K562 (cell line): ENCODE results near the gene PHETA2. TPM values are rescaled to one million over a fixed set of nuclear protein-coding genes. Genes with fewer than 3 reads are reported as not detected.
"Not testable (repeated sequence)": the region's sequence is repeated elsewhere in the genome, so short reads cannot be mapped to it uniquely, and the experiment has no call there.

Experiments
- ATAC-seq: fragments of 200-7000 bp; cut with Tn5 transposase; 3 replicates; pipeline ENCODE4 v1.9.1; 2020; ENCODE audit warnings: moderate library complexity
- BruUV-seq: library from RNA; stranded (reverse); fragments of 400-500 nt; replicated peaks from 2 replicates; lab custom pipeline; 2021; lab: Mats Ljungman, UMichigan
- CTCF ChIA-PET: fragments of 300-600 bp; formaldehyde crosslinking; extraction: SDS; loops from one replicate; lab custom pipeline; 2021; ENCODE audit warnings: low intra/inter-chr PET ratio; lab: Yijun Ruan, JAX
- POLR2A ChIA-PET: fragments of 300-600, 350-650 bp; sonication (Branson Sonifier 250); formaldehyde crosslinking; extraction: SDS; loops from one replicate; lab custom pipeline; 2021; ENCODE audit warnings: antibody characterized with exemption, inconsistent platforms; lab: Yijun Ruan, JAX
- DNase-seq, 4 experiments: peaks; one replicate each; pipeline versions ENCODE4 v3.0.0 to v3.0.0-alpha.2; 2011 to 2018; ENCODE audit warnings: low spot score in 3 of 4, mixed read lengths in 3 of 4; ENCODE audit errors: extremely low read depth in 1 of 4
- FAIRE-seq: peaks from 2 replicates; lab custom pipeline; 2011; peaks lifted over from hg19 to GRCh38; lab: Jason Lieb, UNC
- H2AFZ ChIP-seq: 2 replicates; pipeline ENCODE4 v1.6.0; 2011; ENCODE audit warnings: low read depth, low read length, control low read depth, inconsistent platforms
- H3K27ac ChIP-seq: fragments of 200-600 bp; 3 replicates; pipeline ENCODE4 v1.8.0; 2011; ENCODE audit warnings: low read depth, mild to moderate bottlenecking, control low read depth, inconsistent platforms, low read length, moderate library complexity, mixed read lengths; ENCODE audit errors: extremely low read depth
- H3K27me3 ChIP-seq, 2 experiments: fragments of 300-600 bp in 1 of 2; 2 replicates in 1 of 2; 3 replicates in 1 of 2; pipeline versions ENCODE4 v1.6.0 to v1.8.0; 2011; ENCODE audit warnings: inconsistent platforms in 2 of 2, low read length in 2 of 2, mild to moderate bottlenecking in 1 of 2, mixed read lengths in 1 of 2, moderate library complexity in 1 of 2; ENCODE audit not compliant: control insufficient read depth in 2 of 2, insufficient read depth in 2 of 2
- H3K36me3 ChIP-seq: fragments of 300-600 bp; 3 replicates; pipeline ENCODE4 v1.8.0; 2011; ENCODE audit warnings: mild to moderate bottlenecking, low read length, inconsistent platforms; ENCODE audit not compliant: control insufficient read depth, insufficient read depth
- H3K4me1 ChIP-seq, 2 experiments: fragments of 200-600 bp in 1 of 2; replicated peaks in 1 of 2; 2 replicates in 1 of 2; 3 replicates in 1 of 2; pipeline versions ENCODE4 v1.5.1 to v1.8.0; 2011; ENCODE audit warnings: inconsistent platforms in 2 of 2, low read length in 2 of 2, mild to moderate bottlenecking in 1 of 2, mixed read lengths in 1 of 2, moderate library complexity in 1 of 2; ENCODE audit not compliant: control insufficient read depth in 2 of 2, insufficient read depth in 2 of 2
- H3K4me2 ChIP-seq: 2 replicates; pipeline ENCODE4 v1.6.1; 2011; ENCODE audit warnings: low read length, control low read depth, inconsistent platforms, mixed read lengths; ENCODE audit not compliant: insufficient read depth
- H3K4me3 ChIP-seq: fragments of 200-600 bp; sonication (generic), shearing (Covaris generic); 2 replicates; pipeline ENCODE4 v1.5.1; 2016; ENCODE audit warnings: control low read depth, inconsistent platforms
- H3K79me2 ChIP-seq: fragments of 200-600 bp; 3 replicates; pipeline ENCODE4 v1.8.0; 2011; ENCODE audit warnings: low read length, inconsistent platforms; ENCODE audit not compliant: control insufficient read depth, insufficient read depth
- H3K9ac ChIP-seq, 2 experiments: 2 replicates each; pipeline versions ENCODE4 v1.6.0 to v1.6.1; 2011; ENCODE audit warnings: low read depth in 2 of 2, low read length in 2 of 2, control low read depth in 1 of 2, inconsistent platforms in 1 of 2, mild to moderate bottlenecking in 1 of 2, mixed read lengths in 1 of 2; ENCODE audit not compliant: insufficient read depth in 1 of 2
- H3K9me1 ChIP-seq: one replicate; pipeline ENCODE4 v1.6.0; 2011; ENCODE audit warnings: inconsistent platforms, mild to moderate bottlenecking, low read length, moderate library complexity; ENCODE audit not compliant: control insufficient read depth, insufficient read depth
- H3K9me3 ChIP-seq: replicated peaks from 2 replicates; pipeline ENCODE4 v1.5.1; 2011; ENCODE audit warnings: low read depth, low read length, inconsistent platforms; ENCODE audit not compliant: control insufficient read depth, insufficient read depth
- H4K20me1 ChIP-seq: replicated peaks from 2 replicates; pipeline ENCODE4 v1.6.1; 2011; ENCODE audit warnings: low read length, inconsistent platforms, mixed read lengths; ENCODE audit not compliant: control insufficient read depth, insufficient read depth
- C11orf30 ChIP-seq: fragments of 450-650 bp; IDR thresholded peaks from 2 replicates; pipeline ENCODE4 v1.6.1; 2016; ENCODE audit warnings: low read depth, mild to moderate bottlenecking
- CBX1 ChIP-seq: sonication (generic); IDR thresholded peaks from 2 replicates; pipeline ENCODE4 v1.6.1; 2016; ENCODE audit warnings: antibody characterized with exemption, low read depth, mild to moderate bottlenecking
- CBX3 ChIP-seq, 2 experiments: IDR thresholded peaks; 1 replicate in 1 of 2; 2 replicates in 1 of 2; pipeline ENCODE4 v1.6.1; 2012; ENCODE audit warnings: inconsistent platforms in 2 of 2, low read length in 2 of 2, borderline replicate concordance in 1 of 2, control low read depth in 1 of 2
- CBX5 ChIP-seq: IDR thresholded peaks from 2 replicates; pipeline ENCODE4 v1.6.1; 2014; ENCODE audit warnings: low read depth, borderline replicate concordance
- RFX1 ChIP-seq: fragments of 450-650 bp; IDR thresholded peaks from 2 replicates; pipeline ENCODE4 v1.6.1; 2016; ENCODE audit warnings: mild to moderate bottlenecking, moderate library complexity
- TRIM28 ChIP-seq: fragments of 450-650 bp; IDR thresholded peaks from 2 replicates; pipeline ENCODE4 v1.6.1; 2017
- ZNF280A ChIP-seq: fragments of 450-650 bp; IDR thresholded peaks from 2 replicates; pipeline ENCODE4 v1.6.1; 2018; ENCODE audit warnings: mild to moderate bottlenecking, low read depth; ENCODE audit not compliant: partially characterized antibody
- ZNF561 ChIP-seq: fragments of 450-650 bp; formaldehyde crosslinking; conservative IDR thresholded peaks from 2 replicates; pipeline ENCODE4 v1.4.0; 2020; ENCODE audit warnings: mild to moderate bottlenecking, moderate library complexity
- WGBS: fragments of 100-300 bp; shearing (Covaris generic); methylation state at CpG from one replicate; pipeline ENCODE4 v1.1.6; 2016; ENCODE audit warnings: low coverage, mixed read lengths; ENCODE audit not compliant: insufficient coverage; ENCODE audit errors: missing lambda C conversion rate; 5-methylcytosine and 5-hydroxymethylcytosine counted together
- in situ Hi-C: fragments of 300-500 bp; cut with MboI; formaldehyde crosslinking; loops from 4 replicates; pipeline ENCODE4 v1.15.0; 2018; ENCODE audit warnings: inconsistent platforms, mixed read lengths
- intact Hi-C: fragments of 100-400 bp; cut with micrococcal nuclease; formaldehyde crosslinking; loops from 2 replicates; pipeline ENCODE4 v1.14.2; 2022
- polyA plus RNA-seq, 8 experiments: library from polyadenylated mRNA; depleted of rRNA in 4 of 8; stranded (reverse) in 5 of 8; unstranded in 3 of 8; fragments of >200 nt; fragmentation: Nextera tagmentation in 2 of 8; fragmentation: Illumina TruSeq in 1 of 8; extraction: Ambion mirVana in 2 of 8; extraction: Trizol in 1 of 8; gene quantifications; 2 replicates each; pipeline versions ENCODE4 v1.2.1 to v1.2.3, GENCODE V29; 2011 to 2014; ENCODE audit warnings: inconsistent platforms in 1 of 8, missing spikeins in 1 of 8
- total RNA-seq, 7 experiments: library from RNA; depleted of rRNA in 6 of 7; stranded (reverse); fragments of >200 nt in 6 of 7; fragmentation: Illumina TruSeq in 2 of 7; extraction: Trizol in 2 of 7; gene quantifications; 2 replicates each; pipeline versions ENCODE4 v1.2.1 to v1.2.3, GENCODE V29; 2011 to 2021; ENCODE audit warnings: low replicate concordance in 1 of 7
- TF ChIP-seq, protein P1 (sequence below), 3 experiments: IDR thresholded peaks in 2 of 3; conservative IDR thresholded peaks in 1 of 3; 2 replicates each; pipeline ENCODE4 v1.5.1; 2011 to 2012; ENCODE audit warnings: low read length in 3 of 3, mild to moderate bottlenecking in 3 of 3, control low read depth in 2 of 3, improper control_type of control experiment in 1 of 3, inconsistent platforms in 1 of 3, low read depth in 1 of 3, mixed read lengths in 1 of 3, moderate library complexity in 1 of 3; ENCODE audit not compliant: insufficient read depth in 2 of 3

The PHETA2 gene
- total and polyA plus RNA-seq, 9 of the 15 experiments (the other 6 are each of a cell fraction or from before 2014, with no cell fraction given) = 0.07 to 0.22 (median 0.08) TPM; not detected in 5

DNA sequence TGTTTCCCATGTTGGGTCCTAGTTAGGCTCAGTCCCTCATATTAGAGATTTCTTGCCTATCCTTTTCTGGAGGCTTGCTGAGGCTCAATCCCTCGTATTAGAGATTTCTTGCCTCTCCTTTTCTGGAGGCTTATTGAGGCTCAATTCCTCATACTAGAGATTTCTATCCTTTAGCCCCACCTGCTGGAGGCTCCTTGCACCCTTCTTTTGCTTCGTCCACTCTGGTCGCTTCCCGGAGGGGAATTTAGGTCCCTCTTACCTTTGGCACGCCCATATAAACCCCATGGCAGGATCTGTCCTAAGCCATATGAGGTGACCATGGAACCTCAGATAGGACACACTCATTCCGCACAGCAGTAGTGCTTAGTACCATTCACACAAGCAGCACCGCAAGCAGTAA is 40.7 kb downstream of the PHETA2 start:
- TF ChIP-seq, protein P1, sequence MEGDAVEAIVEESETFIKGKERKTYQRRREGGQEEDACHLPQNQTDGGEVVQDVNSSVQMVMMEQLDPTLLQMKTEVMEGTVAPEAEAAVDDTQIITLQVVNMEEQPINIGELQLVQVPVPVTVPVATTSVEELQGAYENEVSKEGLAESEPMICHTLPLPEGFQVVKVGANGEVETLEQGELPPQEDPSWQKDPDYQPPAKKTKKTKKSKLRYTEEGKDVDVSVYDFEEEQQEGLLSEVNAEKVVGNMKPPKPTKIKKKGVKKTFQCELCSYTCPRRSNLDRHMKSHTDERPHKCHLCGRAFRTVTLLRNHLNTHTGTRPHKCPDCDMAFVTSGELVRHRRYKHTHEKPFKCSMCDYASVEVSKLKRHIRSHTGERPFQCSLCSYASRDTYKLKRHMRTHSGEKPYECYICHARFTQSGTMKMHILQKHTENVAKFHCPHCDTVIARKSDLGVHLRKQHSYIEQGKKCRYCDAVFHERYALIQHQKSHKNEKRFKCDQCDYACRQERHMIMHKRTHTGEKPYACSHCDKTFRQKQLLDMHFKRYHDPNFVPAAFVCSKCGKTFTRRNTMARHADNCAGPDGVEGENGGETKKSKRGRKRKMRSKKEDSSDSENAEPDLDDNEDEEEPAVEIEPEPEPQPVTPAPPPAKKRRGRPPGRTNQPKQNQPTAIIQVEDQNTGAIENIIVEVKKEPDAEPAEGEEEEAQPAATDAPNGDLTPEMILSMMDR (IDR thresholded peaks at IDR 0.05 in 2 of 3, conservative IDR thresholded peaks at IDR 0.05 in 1 of 3; ENCODE audit: insufficient read depth in 2 of 3, low read depth in 1 of 3, low read length in 3 of 3) = peak; percentile 16 to 35 (median 32); a peak in 4 of 6 replicates
- TF ChIP-seq C11orf30 = no peak
- Histone ChIP-seq H4K20me1 (no peaks in the 10 kb centered on the region), H3K9me3 (peaks cover 8% of the 10 kb centered on the region), H3K9me1 (no peaks in the 10 kb centered on the region), H3K27me3 (no peaks in the 10 kb centered on the region), H3K4me1 (peaks cover 0 to 4% of the 10 kb centered on the region in 2 experiments; a peak in 2 of 5 replicates), H3K36me3 (no peaks in the 10 kb centered on the region), H3K27ac (no peak overlapping the region), H3K9ac (no peak overlapping the region), H2AFZ (no peak overlapping the region), H3K79me2 (no peaks in the 10 kb centered on the region), H3K4me3 (no peak overlapping the region), H3K4me2 (no peak overlapping the region)
- intact Hi-C loops (loop anchor here (10.0 kb wide), 1 partner anchor 150 kb away; the partner anchor contains the start of gene SEPTIN3), in situ Hi-C loops (no loop called here)
- POLR2A ChIA-PET = no interaction called here
- CTCF ChIA-PET = no interaction called here
- ATAC-seq = no peak
- no peak for FAIRE-seq
- 60% methylated on average over 5 of the region's 7 CpGs for WGBS
- no TSS peak for BruUV-seq
- DNase-seq = peak in 1 of 4 experiments; percentile 21

GRCh38 chr22:42115420-42115830 is 41.4 kb downstream of the PHETA2 start:
- H3K79me2 ChIP-seq, H2AFZ ChIP-seq, H3K36me3 ChIP-seq, H3K4me1 ChIP-seq, H3K4me3 ChIP-seq, H3K27me3 ChIP-seq, ATAC-seq, in situ Hi-C loops, H3K9ac ChIP-seq, FAIRE-seq, H3K4me2 ChIP-seq, H4K20me1 ChIP-seq, POLR2A ChIA-PET, H3K9me3 ChIP-seq, H3K9me1 ChIP-seq, CTCF ChIA-PET, H3K27ac ChIP-seq, BruUV-seq, DNase-seq: not testable (repeated sequence)
- WGBS = 9% methylated on average over 5 of the region's 6 CpGs
- TF ChIP-seq TRIM28 (0 out of 2 replicates have a peak, but pooled peaks have one; percentile 25), ZNF561 (peak; percentile 85; the same call in 1 of the 2 replicates), CBX1 (0 out of 2 replicates have a peak, but pooled peaks have one; percentile 51), RFX1 (peak; percentile 54), CBX5 (peak; percentile 84; the same call in 1 of the 2 replicates), ZNF280A (peak; percentile 77), CBX3 (IDR thresholded peaks at IDR 0.05; ENCODE audit: borderline replicate concordance in 1 of 2, low read length in 2 of 2) (peak in 1 of 2 experiments; percentile 80; a peak in 1 of 3 replicates)
- intact Hi-C loops = loop anchor here (10.0 kb wide), 1 partner anchor 151 kb away; the partner anchor contains the start of gene SEPTIN3
